SU-DHL-6 (cell line): ENCODE data around the gene MCF2L2.

Experiments used
- H2AFZ ChIP-seq: fragments of 200-600 bp; sonication (generic); 2 replicates; pipeline ENCODE4 v1.6.1; 2014; ENCODE audit warnings: low read depth, mild to moderate bottlenecking, moderate library complexity, mixed read lengths, antibody characterized with exemption, low read length; ENCODE audit not compliant: severe bottlenecking
- H3F3A ChIP-seq: fragments of 200-600 bp; shearing (Covaris generic); 2 replicates; pipeline ENCODE4 v1.6.0; 2016; ENCODE audit warnings: antibody characterized with exemption, mild to moderate bottlenecking; ENCODE audit not compliant: insufficient read depth
- H3K27ac ChIP-seq: fragments of 200-600 bp; sonication (generic); 2 replicates; pipeline ENCODE4 v1.5.1; 2016; ENCODE audit warnings: low read depth, mild to moderate bottlenecking, low read length, moderate library complexity, mixed read lengths
- H3K27me3 ChIP-seq: fragments of 200-600 bp; sonication (generic), shearing (Covaris generic); 2 replicates; pipeline ENCODE4 v1.6.0; 2014; ENCODE audit warnings: mild to moderate bottlenecking, low read length
- H3K36me3 ChIP-seq: fragments of 200-600 bp; sonication (generic); 2 replicates; pipeline ENCODE4 v1.6.1; 2014; ENCODE audit warnings: mild to moderate bottlenecking, low read length, mixed read lengths
- H3K4me2 ChIP-seq: fragments of 300-600, 200-600 bp; shearing (Covaris generic), sonication (generic); 2 replicates; pipeline ENCODE4 v1.6.0; 2014; ENCODE audit warnings: low read length, low read depth, mild to moderate bottlenecking; ENCODE audit not compliant: poor library complexity, severe bottlenecking
- H3K4me3 ChIP-seq: fragments of 200-600 bp; sonication (generic); 2 replicates; pipeline ENCODE4 v1.5.1; 2014; ENCODE audit warnings: antibody characterized with exemption, low read length, mild to moderate bottlenecking, mixed read lengths; ENCODE audit not compliant: insufficient read depth, poor library complexity, severe bottlenecking
- H3K79me2 ChIP-seq: fragments of 200-600 bp; sonication (generic); 2 replicates; pipeline ENCODE4 v1.6.1; 2014; ENCODE audit warnings: mild to moderate bottlenecking, low read length, moderate library complexity; ENCODE audit not compliant: insufficient read depth
- H3K9ac ChIP-seq: fragments of 200-600 bp; sonication (generic); 2 replicates; pipeline ENCODE4 v1.7.0; 2014; ENCODE audit warnings: mild to moderate bottlenecking, low read length
- H3K9me2 ChIP-seq: fragments of 200-600 bp; sonication (generic); replicated peaks from 2 replicates; pipeline ENCODE4 v1.6.1; 2014; ENCODE audit warnings: low read length; ENCODE audit not compliant: insufficient read depth
- H3K9me3 ChIP-seq: fragments of 200-600 bp; sonication (generic); 2 replicates; pipeline ENCODE4 v1.6.1; 2014; ENCODE audit warnings: low read length, mixed read lengths; ENCODE audit not compliant: insufficient read depth
- H4K20me1 ChIP-seq: fragments of 200-600 bp; sonication (generic); 2 replicates; pipeline ENCODE4 v1.6.1; 2014; ENCODE audit warnings: low read depth, mild to moderate bottlenecking, antibody characterized with exemption, low read length, moderate library complexity, mixed read lengths
- CTCF ChIP-seq: fragments of 200-600 bp; sonication (generic); IDR thresholded peaks from one replicate; pipeline ENCODE4 v1.5.1; 2017; ENCODE audit warnings: antibody characterized with exemption, mild to moderate bottlenecking, low read length, moderate library complexity; ENCODE audit not compliant: insufficient read depth, poor library complexity, severe bottlenecking
- EZH2phosphoT487 ChIP-seq: fragments of 200-600 bp; sonication (generic), shearing (Covaris generic); conservative IDR thresholded peaks from 2 replicates; pipeline ENCODE4 v1.6.1; 2018; ENCODE audit warnings: mild to moderate bottlenecking, antibody characterized with exemption, low read length, moderate library complexity, mixed read lengths

The MCF2L2 gene

GRCh38 chr3:183387797-183388196 is 40.6 kb downstream of the MCF2L2 start:
- Histone ChIP-seq H3K9me2 (no peaks in the 10 kb centered on the region), H3K27ac (no peak overlapping the region), H3K4me3 (no peak overlapping the region), H3F3A (no peaks in the 10 kb centered on the region), H3K9ac (no peak overlapping the region), H3K9me3 (no peaks in the 10 kb centered on the region), H2AFZ (no peak overlapping the region), H3K4me2 (no peak overlapping the region), H3K27me3 (no peaks in the 10 kb centered on the region), H4K20me1 (no peaks in the 10 kb centered on the region), H3K36me3 (no peaks in the 10 kb centered on the region), H3K79me2 (no peaks in the 10 kb centered on the region)
- TF ChIP-seq EZH2phosphoT487 (no peak), CTCF (no peak)

GRCh38 chr3:183386651-183387050 is 41.8 kb downstream of the MCF2L2 start:
- Histone ChIP-seq H3K4me3 (no peak overlapping the region), H4K20me1 (no peaks in the 10 kb centered on the region), H3K27me3 (no peaks in the 10 kb centered on the region), H3K36me3 (no peaks in the 10 kb centered on the region), H3K9ac (no peak overlapping the region), H3K79me2 (no peaks in the 10 kb centered on the region), H3K4me2 (no peak overlapping the region), H3K27ac (no peak overlapping the region), H3K9me2 (no peaks in the 10 kb centered on the region), H3F3A (no peaks in the 10 kb centered on the region), H3K9me3 (no peaks in the 10 kb centered on the region), H2AFZ (no peak overlapping the region)
- no peak for TF ChIP-seq EZH2phosphoT487
- TF ChIP-seq CTCF: no peak

- Histone ChIP-seq H4K20me1 (no peaks in the 10 kb centered on the region), H3F3A (no peaks in the 10 kb centered on the region), H3K27me3 (no peaks in the 10 kb centered on the region), H2AFZ (no peak overlapping the region), H3K27ac (no peak overlapping the region), H3K9me3 (no peaks in the 10 kb centered on the region), H3K9me2 (no peaks in the 10 kb centered on the region), H3K36me3 (no peaks in the 10 kb centered on the region), H3K4me3 (no peak overlapping the region), H3K79me2 (no peaks in the 10 kb centered on the region), H3K9ac (no peak overlapping the region), H3K4me2 (no peak overlapping the region)
- TF ChIP-seq EZH2phosphoT487: no peak
- peak; percentile 72 for TF ChIP-seq CTCF
Observed at GRCh38 chr3:183385698-183386613, 42.5 kb downstream of the MCF2L2 start.
